GM21723 (cell line): ENCODE measurements around the gene LIG1.
"Not testable (repeated sequence)": the region's sequence is repeated elsewhere in the genome, so short reads cannot be mapped to it uniquely, and the experiment has no call there.

Source experiments
- ATAC-seq: cut with Tn5 transposase; IDR thresholded peaks from one replicate; pipeline ENCODE4 v1.9.1; 2021; ENCODE audit warnings: mild to moderate bottlenecking, moderate library complexity; ENCODE audit not compliant: unreplicated experiment

Gene LIG1

GRCh38 chr19:48085904-48086864 lies 84.0 kb downstream of the LIG1 start:
- ATAC-seq, result no peak

GRCh38 chr19:48085076-48085475 lies 85.1 kb downstream of the LIG1 start:
- ATAC-seq, result no peak

GRCh38 chr19:48081106-48081505 lies 89.0 kb downstream of the LIG1 start:
- ATAC-seq, result no peak

GRCh38 chr19:48070177-48070769 lies 99.9 kb downstream of the LIG1 start:
- not testable (repeated sequence) for ATAC-seq

GRCh38 chr19:48069435-48069834 lies 100.7 kb downstream of the LIG1 start:
- no peak for ATAC-seq
